Myocyte (in vitro differentiated cells): Measurements from ENCODE around the gene YIF1B. TPM values are rescaled to one million over a fixed set of nuclear protein-coding genes. Genes with fewer than 3 reads are reported as not detected.

ENCODE experiments used
- total RNA-seq: library from RNA; depleted of rRNA; stranded (reverse); fragments of >200 nt; gene quantifications from 2 replicates; pipeline ENCODE4 v1.2.3, GENCODE V29; 2014

The YIF1B gene
- total RNA-seq, 1 donor from 2014 or later: 68.5 TPM

Other genes with a start within 250 kb of the YIF1B start
- 1.2 and 1.7 TPM in 2 replicates for gene DPF1, start 91.7 kb downstream of the YIF1B start, total RNA-seq
- not detected in 2 replicates for gene PPP1R14A, start 59.6 kb downstream of the YIF1B start, total RNA-seq
- gene SPINT2, start 51.4 kb downstream of the YIF1B start, total RNA-seq: 0.11 TPM in 1 of 2 replicates, not detected in the other
- not detected in 2 replicates for gene C19orf33, start 11.7 kb downstream of the YIF1B start, total RNA-seq
- gene KCNK6, start 3.9 kb upstream of the YIF1B start, total RNA-seq: 1.2 and 2.3 TPM in 2 replicates
- gene CATSPERG, start 19.9 kb upstream of the YIF1B start, total RNA-seq: 0.78 and 1.1 TPM in 2 replicates
- gene PSMD8, start 58.6 kb upstream of the YIF1B start, total RNA-seq: 391 and 475 TPM in 2 replicates
- 0.36 and 0.59 TPM in 2 replicates for gene GGN, start 72.1 kb upstream of the YIF1B start, total RNA-seq
- gene SPRED3, start 72.8 kb upstream of the YIF1B start, total RNA-seq: 0.83 and 1.5 TPM in 2 replicates
- gene FAM98C, start 87.1 kb upstream of the YIF1B start, total RNA-seq: 11.7 and 11.8 TPM in 2 replicates
- gene RASGRP4, start 110.3 kb upstream of the YIF1B start, total RNA-seq: 0.16 and 0.19 TPM in 2 replicates
- 166 and 168 TPM in 2 replicates for gene RYR1, start 117.7 kb upstream of the YIF1B start, total RNA-seq